Measurements from ENCODE around the gene PFDN5.
A peak's percentile ranks its signal among the peaks of the same experiment; 100 is the strongest.
"Not testable (repeated sequence)": the region's sequence is repeated elsewhere in the genome, so short reads cannot be mapped to it uniquely, and the experiment has no call there.

The PFDN5 gene

GRCh38 chr12:53330671-53331070, 35.3 kb downstream of the PFDN5 start:
- no peak for DNase-seq

- not testable (repeated sequence) for DNase-seq
These were observed 37.0 kb downstream of the PFDN5 start for GRCh38 chr12:53332339-53332738.

GRCh38 chr12:53332744-53333143, 37.4 kb downstream of the PFDN5 start:
- no peak for DNase-seq

- DNase-seq, result no peak
These were observed 37.9 kb downstream of the PFDN5 start for GRCh38 chr12:53333289-53333688.

GRCh38 chr12:53333845-53334244, 38.5 kb downstream of the PFDN5 start:
- no peak for DNase-seq

GRCh38 chr12:53334822-53335221, 39.5 kb downstream of the PFDN5 start:
- DNase-seq, result no peak

- DNase-seq, result no peak
These were observed 40.9 kb downstream of the PFDN5 start, which contains the start of gene SP7 for GRCh38 chr12:53336181-53336681. Gene SP7 (minus strand): TSS chr12:53336354. CDS start chr12:53335646, 708 bp downstream.

GRCh38 chr12:53338017-53338416, 42.7 kb downstream of the PFDN5 start:
- DNase-seq, result no peak

- no peak for DNase-seq
These were observed 43.6 kb downstream of the PFDN5 start for GRCh38 chr12:53338916-53339315.

- no peak for DNase-seq
These were observed 45.1 kb downstream of the PFDN5 start for GRCh38 chr12:53340398-53340797.

GRCh38 chr12:53343449-53343848, 48.1 kb downstream of the PFDN5 start:
- no peak for DNase-seq

- no peak for DNase-seq
These were observed 48.6 kb downstream of the PFDN5 start for GRCh38 chr12:53343969-53344368.

GRCh38 chr12:53344487-53344823, 49.1 kb downstream of the PFDN5 start:
- DNase-seq, result no peak

GRCh38 chr12:53344824-53345485, 49.6 kb downstream of the PFDN5 start:
- peak; percentile 67 for DNase-seq

- no peak for DNase-seq
These were observed 50.3 kb downstream of the PFDN5 start for GRCh38 chr12:53345486-53346188.

GRCh38 chr12:53346491-53346890, 51.1 kb downstream of the PFDN5 start:
- DNase-seq, result no peak

- DNase-seq, result no peak
These were observed 52.6 kb downstream of the PFDN5 start for GRCh38 chr12:53347905-53348304.
